GM23338 (cell line): ENCODE results near the gene BNIP5. TPM values are rescaled to one million over a fixed set of nuclear protein-coding genes. Genes with fewer than 3 reads are reported as not detected.

Experiments used
- ATAC-seq: fragments of 200-7000 bp; cut with Tn5 transposase; 3 replicates; pipeline ENCODE4 v1.9.1; 2020
- DNase-seq: peaks from one replicate; pipeline ENCODE4 v3.0.0-alpha.2; 2015; ENCODE audit warnings: low spot score
- H2AFZ ChIP-seq: fragments of 200-600 bp; sonication (generic); 2 replicates; pipeline ENCODE4 v1.8.0; 2016; ENCODE audit warnings: antibody characterized with exemption, mild to moderate bottlenecking, moderate library complexity
- H3F3A ChIP-seq: fragments of 200-600 bp; sonication (generic); replicated peaks from 2 replicates; pipeline ENCODE4 v1.8.0; 2017; ENCODE audit warnings: antibody characterized with exemption, mixed run types, low read depth
- H3K27ac ChIP-seq: fragments of 200-600 bp; sonication (generic); 2 replicates; pipeline ENCODE4 v1.6.1; 2016; ENCODE audit warnings: low read depth
- H3K27me3 ChIP-seq: fragments of 200-600 bp; sonication (generic); 2 replicates; pipeline ENCODE4 v1.8.0; 2016; ENCODE audit warnings: mild to moderate bottlenecking, mixed run types, moderate library complexity; ENCODE audit not compliant: insufficient read depth
- H3K36me3 ChIP-seq: fragments of 200-600 bp; sonication (generic); 2 replicates; pipeline ENCODE4 v1.8.0; 2016; ENCODE audit warnings: mild to moderate bottlenecking; ENCODE audit not compliant: insufficient read depth
- H3K4me1 ChIP-seq: fragments of 200-600 bp; sonication (generic); 2 replicates; pipeline ENCODE4 v1.8.0; 2016; ENCODE audit warnings: mild to moderate bottlenecking, moderate library complexity; ENCODE audit not compliant: insufficient read depth
- H3K4me2 ChIP-seq: fragments of 200-600 bp; sonication (generic); 2 replicates; pipeline ENCODE4 v1.7.1; 2017; ENCODE audit warnings: mixed run types
- H3K4me3 ChIP-seq: fragments of 200-600 bp; sonication (generic); 2 replicates; pipeline ENCODE4 v1.6.1; 2016; ENCODE audit warnings: mixed run types
- H3K79me2 ChIP-seq: fragments of 200-600 bp; sonication (generic); replicated peaks from 2 replicates; pipeline ENCODE4 v1.8.0; 2017; ENCODE audit warnings: mild to moderate bottlenecking; ENCODE audit not compliant: insufficient read depth
- H3K9me2 ChIP-seq: fragments of 200-600 bp; sonication (generic); 2 replicates; pipeline ENCODE4 v1.8.0; 2017; ENCODE audit not compliant: insufficient read depth
- H4K20me1 ChIP-seq: fragments of 200-600 bp; sonication (generic); replicated peaks from 2 replicates; pipeline ENCODE4 v1.8.0; 2017; ENCODE audit warnings: mild to moderate bottlenecking; ENCODE audit not compliant: insufficient read depth
- H3K27ac Mint-ChIP-seq: 2 replicates; pipeline ENCODE4 v1.8.0; 2020; ENCODE audit warnings: inconsistent platforms, mild to moderate bottlenecking, moderate library complexity, mixed read lengths
- H3K27me3 Mint-ChIP-seq: 3 replicates; pipeline ENCODE4 v1.8.0; 2022; ENCODE audit warnings: low read depth, mild to moderate bottlenecking, moderate library complexity, mixed read lengths, inconsistent platforms; ENCODE audit not compliant: insufficient read depth, poor library complexity
- H3K36me3 Mint-ChIP-seq: 3 replicates; pipeline ENCODE4 v1.8.0; 2021; ENCODE audit warnings: low read depth, mild to moderate bottlenecking, inconsistent platforms, moderate library complexity, mixed read lengths
- H3K4me1 Mint-ChIP-seq: 3 replicates; pipeline ENCODE4 v1.8.0; 2020; ENCODE audit warnings: mild to moderate bottlenecking, inconsistent platforms, mixed read lengths
- H3K4me3 Mint-ChIP-seq: 3 replicates; pipeline ENCODE4 v1.8.0; 2021; ENCODE audit warnings: moderate library complexity, mild to moderate bottlenecking, inconsistent platforms, mixed read lengths
- H3K9me3 Mint-ChIP-seq: 3 replicates; pipeline ENCODE4 v1.8.0; 2020; ENCODE audit warnings: moderate library complexity, mild to moderate bottlenecking, inconsistent platforms, mixed read lengths
- CREB1 ChIP-seq: fragments of 250-450 bp; sonication (Bioruptor Pico); IDR thresholded peaks from 2 replicates; pipeline ENCODE4 v1.5.0; 2020; ENCODE audit warnings: low read depth, mild to moderate bottlenecking, moderate library complexity
- CTCF ChIP-seq, 2 experiments: fragments of 200-600 bp in 1 of 2; sonication (generic) in 1 of 2; conservative IDR thresholded peaks; 2 replicates each; pipeline versions ENCODE4 v1.5.1 to v1.6.1; 2016 to 2017; ENCODE audit warnings: antibody characterized with exemption in 2 of 2, low read depth in 2 of 2, mild to moderate bottlenecking in 2 of 2, moderate library complexity in 1 of 2
- ETS1 ChIP-seq: IDR thresholded peaks from 2 replicates; pipeline ENCODE4 v1.6.1; 2016; ENCODE audit warnings: antibody characterized with exemption
- EZH2 ChIP-seq: fragments of 200-600 bp; sonication (generic); IDR thresholded peaks from one replicate; pipeline ENCODE4 v1.8.0; 2017; ENCODE audit warnings: antibody characterized with exemption, mild to moderate bottlenecking, low read depth; ENCODE audit not compliant: unreplicated experiment
- EZH2phosphoT487 ChIP-seq: fragments of 200-600 bp; sonication (generic); IDR thresholded peaks from one replicate; pipeline ENCODE4 v1.8.1; 2018; ENCODE audit warnings: antibody characterized with exemption; ENCODE audit not compliant: unreplicated experiment
- JUNB ChIP-seq: IDR thresholded peaks from one replicate; pipeline ENCODE4 v1.6.1; 2016; ENCODE audit warnings: antibody characterized with exemption; ENCODE audit not compliant: unreplicated experiment
- NANOG ChIP-seq: IDR thresholded peaks from 2 replicates; pipeline ENCODE4 v1.6.1; 2016; ENCODE audit warnings: antibody characterized with exemption, borderline replicate concordance
- POLR2AphosphoS5 ChIP-seq: IDR thresholded peaks from 2 replicates; pipeline ENCODE4 v1.6.1; 2016; ENCODE audit warnings: antibody characterized with exemption, low read depth
- REST ChIP-seq: IDR thresholded peaks from one replicate; pipeline ENCODE4 v1.6.1; 2018; ENCODE audit warnings: antibody characterized with exemption; ENCODE audit not compliant: unreplicated experiment
- STAT1 ChIP-seq: IDR thresholded peaks from one replicate; pipeline ENCODE4 v1.6.1; 2016; ENCODE audit warnings: antibody characterized with exemption; ENCODE audit not compliant: unreplicated experiment
- ZNF114 ChIP-seq: fragments of 250-450 bp; sonication (Bioruptor Pico); IDR thresholded peaks from 2 replicates; pipeline ENCODE4 v1.5.0; 2020; ENCODE audit warnings: mild to moderate bottlenecking, moderate library complexity
- ZNF331 ChIP-seq: fragments of 250-450 bp; sonication (Bioruptor Pico); IDR thresholded peaks from 2 replicates; pipeline ENCODE4 v1.5.0; 2020; ENCODE audit warnings: low read depth, mild to moderate bottlenecking, moderate library complexity
- ZNF462 ChIP-seq: fragments of 250-450 bp; sonication (Bioruptor Pico); IDR thresholded peaks from 2 replicates; pipeline ENCODE4 v1.5.0; 2020; ENCODE audit warnings: mild to moderate bottlenecking, moderate library complexity
- polyA plus RNA-seq: library from polyadenylated mRNA; unstranded; fragments of >200 nt; fragmentation: Nextera tagmentation; extraction: Ambion mirVana; gene quantifications from 2 replicates; pipeline ENCODE4 v1.2.1, GENCODE V29; 2016
- total RNA-seq: library from RNA; depleted of rRNA; stranded (reverse); fragments of >200 nt; shearing (Covaris generic); gene quantifications from 2 replicates; pipeline ENCODE4 v1.2.3, GENCODE V29; 2014

The BNIP5 gene
- total and polyA plus RNA-seq, 2 experiments from 2014 or later = not detected

GRCh38 chr6:36285797-36286196 lies 50.9 kb downstream of the BNIP5 start:
- H3K9me3 Mint-ChIP-seq = no peaks in the 10 kb centered on the region
- H3K27me3 ChIP-seq = no peaks in the 10 kb centered on the region
- no peaks in the 10 kb centered on the region for H3K9me2 ChIP-seq
- no peak overlapping the region for H3K27ac Mint-ChIP-seq
- H3K4me3 Mint-ChIP-seq = no peak overlapping the region
- peaks cover 3% of the 10 kb centered on the region; the same call in 1 of the 3 replicates for H3K4me1 Mint-ChIP-seq
- TF ChIP-seq EZH2phosphoT487 = no peak
- no peak for TF ChIP-seq POLR2AphosphoS5
- no peak for TF ChIP-seq JUNB
- TF ChIP-seq STAT1 = no peak
- TF ChIP-seq NANOG = no peak
- TF ChIP-seq ZNF114 (CRISPR knock-in tag) = no peak
- TF ChIP-seq EZH2 = no peak
- no peak for TF ChIP-seq ZNF331 (CRISPR knock-in tag)
- no peak for TF ChIP-seq ETS1
- TF ChIP-seq CTCF (conservative IDR thresholded peaks at IDR 0.05; ENCODE audit: low read depth in 2 of 2) = no peak
- no peak for TF ChIP-seq ZNF462 (CRISPR knock-in tag)
- no peak for TF ChIP-seq CREB1 (CRISPR knock-in tag)
- no peak for TF ChIP-seq REST
- H3K4me1 ChIP-seq = peaks cover 5% of the 10 kb centered on the region; the same call in 1 of the 2 replicates
- H2AFZ ChIP-seq = no peak overlapping the region
- H3K79me2 ChIP-seq = no peaks in the 10 kb centered on the region
- H3K36me3 Mint-ChIP-seq = no peaks in the 10 kb centered on the region
- no peaks in the 10 kb centered on the region for H3K36me3 ChIP-seq
- H3K4me3 ChIP-seq = no peak overlapping the region
- no peak overlapping the region for H3K4me2 ChIP-seq
- H3K27ac ChIP-seq = no peak overlapping the region
- 0 out of 2 replicates have a peak, but pooled peaks cover 3% of the 10 kb centered on the region for H4K20me1 ChIP-seq
- H3K27me3 Mint-ChIP-seq = peaks cover 12% of the 10 kb centered on the region
- no peaks in the 10 kb centered on the region for H3F3A ChIP-seq
- no peak for DNase-seq
- no peak for ATAC-seq
